Calu3 (cell line): ENCODE measurements around the gene CYS1. TPM values are rescaled to one million over a fixed set of nuclear protein-coding genes. Genes with fewer than 3 reads are reported as not detected.

Source experiments
- BruUV-seq: library from RNA; stranded (reverse); fragments of 400-500 nt; replicated peaks from 2 replicates; lab custom pipeline; 2021; lab: Mats Ljungman, UMichigan
- CTCF ChIA-PET: fragments of 300-600 bp; sonication (Branson Sonifier 250); formaldehyde crosslinking; loops from one replicate; lab custom pipeline; 2022; ENCODE audit warnings: antibody characterized with exemption; lab: Charles Lee
- DNase-seq: peaks from one replicate; pipeline ENCODE4 v3.0.0; 2022
- H3K27ac Mint-ChIP-seq: one replicate; pipeline ENCODE4 v1.8.0; 2022; ENCODE audit warnings: mixed read lengths; ENCODE audit not compliant: unreplicated experiment
- H3K27me3 Mint-ChIP-seq: one replicate; pipeline ENCODE4 v1.8.0; 2022; ENCODE audit warnings: mixed read lengths; ENCODE audit not compliant: unreplicated experiment
- H3K36me3 Mint-ChIP-seq: one replicate; pipeline ENCODE4 v1.8.0; 2022; ENCODE audit warnings: mild to moderate bottlenecking, moderate library complexity, mixed read lengths; ENCODE audit not compliant: insufficient read depth, unreplicated experiment
- H3K4me1 Mint-ChIP-seq: one replicate; pipeline ENCODE4 v1.8.0; 2022; ENCODE audit warnings: mild to moderate bottlenecking, low read depth, mixed read lengths; ENCODE audit not compliant: unreplicated experiment
- H3K4me3 Mint-ChIP-seq: one replicate; pipeline ENCODE4 v1.8.0; 2022; ENCODE audit warnings: mild to moderate bottlenecking, low read depth, moderate library complexity, mixed read lengths; ENCODE audit not compliant: unreplicated experiment
- H3K9me3 Mint-ChIP-seq: one replicate; pipeline ENCODE4 v1.8.0; 2022; ENCODE audit warnings: low read depth, mixed read lengths; ENCODE audit not compliant: unreplicated experiment
- CTCF ChIP-seq: fragments of 200-600 bp; IDR thresholded peaks from one replicate; pipeline ENCODE4 v1.8.0; 2022; ENCODE audit warnings: antibody characterized with exemption; ENCODE audit not compliant: unreplicated experiment
- intact Hi-C: fragments of 100-400 bp; cut with micrococcal nuclease; formaldehyde crosslinking; loops from one replicate; pipeline ENCODE4 v1.10.0; 2022; ENCODE audit not compliant: unreplicated experiment
- total RNA-seq: library from RNA; stranded (reverse); gene quantifications from 2 replicates; pipeline ENCODE4 v1.2.3, GENCODE V29; 2022

The CYS1 gene
- total RNA-seq, 1 experiment from 2014 or later = 4.8 TPM

GRCh38 chr2:10083046-10083445, 2.8 kb upstream of the CYS1 start:
- Mint-ChIP-seq H3K9me3 (no peaks in the 10 kb centered on the region), H3K27me3 (peaks cover 58% of the 10 kb centered on the region), H3K27ac (no peak overlapping the region), H3K36me3 (peaks cover 4% of the 10 kb centered on the region), H3K4me1 (peaks cover 58% of the 10 kb centered on the region), H3K4me3 (no peak overlapping the region)
- DNase-seq = no peak
- no peak for TF ChIP-seq CTCF
- CTCF ChIA-PET = interaction anchor here (0.7 kb wide), 1 partner anchor 14 kb away, joined by 4 read pairs; no protein-coding TSS in a partner anchor
- BruUV-seq = no TSS peak
- intact Hi-C loops = no loop called here

- BruUV-seq = no TSS peak
Measured at GRCh38 chr2:10080536-10081304, 509 bp upstream of the CYS1 start.

DNA sequence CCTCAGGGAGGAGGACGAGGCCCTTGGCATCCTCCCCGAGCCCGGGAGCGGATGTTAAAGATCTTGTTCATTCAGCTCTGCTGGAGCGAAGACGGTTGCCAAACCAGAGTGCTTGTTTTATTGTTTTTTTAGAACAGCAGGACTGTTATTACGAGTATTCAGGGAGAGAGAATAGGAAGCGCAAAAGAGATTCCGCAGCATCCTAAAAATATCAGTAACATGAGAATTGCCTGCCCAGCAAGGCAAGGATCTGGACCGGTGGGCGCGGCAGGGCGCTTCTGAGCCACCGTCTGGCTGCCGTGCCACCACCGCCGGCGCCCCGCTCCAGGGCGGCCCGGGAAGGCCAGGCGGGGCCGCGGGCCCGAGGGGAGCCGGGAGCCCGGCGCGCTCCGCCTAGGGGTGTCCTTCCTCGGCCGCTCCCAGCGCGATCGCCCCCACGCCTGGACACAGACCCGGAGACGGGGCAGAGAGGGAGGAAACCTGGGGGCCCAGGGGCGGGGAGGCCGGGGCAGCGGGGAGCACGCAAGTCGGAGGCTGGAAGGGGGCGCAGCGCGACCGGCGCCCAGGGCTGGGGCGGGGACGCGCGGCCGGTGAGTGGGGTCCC, 843 bp downstream of the CYS1 start:
- intact Hi-C loops = loop anchor here (10.0 kb wide), 1 partner anchor 585 kb away; no protein-coding TSS in a partner anchor
- Mint-ChIP-seq H3K4me1 (peaks cover 25% of the 10 kb centered on the region), H3K36me3 (peaks cover 4% of the 10 kb centered on the region), H3K9me3 (no peaks in the 10 kb centered on the region), H3K27me3 (peaks cover 89% of the 10 kb centered on the region), H3K4me3 (peak overlapping the region; percentile 66), H3K27ac (peak overlapping the region; percentile 42)
- peak; percentile 43 for DNase-seq
- CTCF ChIA-PET = interaction anchor here (0.9 to 1.2 kb wide), 3 partner anchors 10 to 18 kb away, joined by 3 to 4 read pairs (median 4); no protein-coding TSS in a partner anchor
- peak; percentile 1 for TF ChIP-seq CTCF
- no TSS peak for BruUV-seq

More at GRCh38 chr2:10080536-10081304, 509 bp upstream of the CYS1 start:
- CTCF ChIA-PET = interaction anchor here (0.7 to 1.5 kb wide), 3 partner anchors 9 to 54 kb away, joined by 3 to 8 read pairs (median 3); no protein-coding TSS in a partner anchor
- H3K9me3 Mint-ChIP-seq = no peaks in the 10 kb centered on the region
- DNase-seq = no peak
- TF ChIP-seq CTCF = no peak
- H3K36me3 Mint-ChIP-seq = peaks cover 4% of the 10 kb centered on the region
- H3K27me3 Mint-ChIP-seq = peaks cover 82% of the 10 kb centered on the region
- H3K4me3 Mint-ChIP-seq = peak overlapping the region; percentile 42
- H3K4me1 Mint-ChIP-seq = peaks cover 38% of the 10 kb centered on the region
- intact Hi-C loops = no loop called here
- no peak overlapping the region for H3K27ac Mint-ChIP-seq

GRCh38 chr2:10078704-10079265, 1.4 kb downstream of the CYS1 start:
- DNase-seq = no peak
- intact Hi-C loops = loop anchor here (10.0 kb wide), 1 partner anchor 586 kb away; no protein-coding TSS in a partner anchor

More at GRCh38 chr2:10078704-10079265, 1.4 kb downstream of the CYS1 start:
- Mint-ChIP-seq H3K36me3 (peaks cover 4% of the 10 kb centered on the region), H3K4me3 (peak overlapping the region; percentile 66), H3K27me3 (peaks cover 89% of the 10 kb centered on the region), H3K27ac (peak overlapping the region; percentile 42), H3K4me1 (peaks cover 19% of the 10 kb centered on the region), H3K9me3 (no peaks in the 10 kb centered on the region)
- TF ChIP-seq CTCF = no peak
- CTCF ChIA-PET = interaction anchor here (0.5 to 1.2 kb wide), 4 partner anchors 11 to 70 kb away, joined by 3 to 4 read pairs (median 3); no protein-coding TSS in a partner anchor
- BruUV-seq = no TSS peak
